Breast epithelium (tissue), 3 donors: ENCODE data around the gene JPH2.
"Not testable (repeated sequence)": the region's sequence is repeated elsewhere in the genome, so short reads cannot be mapped to it uniquely, and the experiment has no call there.

Experiments
- CTCF ChIP-seq, 3 donors: fragments of 450-650 bp; IDR thresholded peaks; one replicate each; pipeline ENCODE4 v1.5.1; 2016 to 2017; ENCODE audit warnings: antibody characterized with exemption in 3 of 3, mild to moderate bottlenecking in 3 of 3, moderate library complexity in 3 of 3
- POLR2A ChIP-seq: fragments of 450-650 bp; IDR thresholded peaks from one replicate; pipeline ENCODE4 v1.6.1; 2016; ENCODE audit warnings: antibody characterized with exemption, mild to moderate bottlenecking, moderate library complexity
- POLR2AphosphoS5 ChIP-seq, 3 donors: sonication (generic); formaldehyde crosslinking; IDR thresholded peaks; one replicate each; pipeline ENCODE4 v1.6.1; 2017; ENCODE audit warnings: antibody characterized with exemption in 3 of 3

- not testable (repeated sequence) for TF ChIP-seq POLR2A; POLR2AphosphoS5 (IDR thresholded peaks at IDR 0.05)
- peak; percentile 62 to 85 (median 76) for TF ChIP-seq CTCF (IDR thresholded peaks at IDR 0.05)
These were observed 3.3 kb upstream of the JPH2 start for GRCh38 chr20:44190197-44190852.
